ENCODE results near the gene ATM. TPM values are rescaled to one million over a fixed set of nuclear protein-coding genes. Genes with fewer than 3 reads are reported as not detected.
"Not testable (repeated sequence)": the region's sequence is repeated elsewhere in the genome, so short reads cannot be mapped to it uniquely, and the experiment has no call there.

The ATM gene
- total RNA-seq, 1 donor from 2014 or later, result 91.3 TPM

DNA sequence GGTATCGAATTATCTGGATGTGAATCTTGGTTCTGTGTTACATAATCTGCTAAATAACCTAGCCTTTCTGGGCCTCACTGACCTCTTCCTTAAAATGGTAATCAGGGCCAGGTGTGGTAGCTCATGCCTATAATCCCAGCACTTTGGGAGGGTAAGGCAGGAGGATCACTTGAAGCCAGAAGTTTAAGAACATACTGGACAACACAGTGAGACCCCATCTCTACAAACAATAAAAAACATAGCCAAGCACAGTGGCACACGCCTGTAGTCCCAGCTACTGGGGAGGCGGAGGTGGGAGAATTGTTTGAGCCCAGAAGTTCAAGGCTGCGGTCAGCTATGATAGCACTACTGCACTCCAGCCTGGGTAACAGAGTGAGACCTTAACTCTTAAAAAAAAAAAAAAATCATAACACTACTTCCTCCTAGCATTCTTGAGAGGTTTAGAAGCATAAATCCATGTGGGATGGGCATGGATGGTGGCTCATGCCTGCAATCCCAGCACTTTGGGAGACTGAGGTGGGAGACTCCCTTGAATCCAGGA, 171.9 kb downstream of the ATM start:
- H3K27ac ChIP-seq, result no peak overlapping the region
- no peaks in the 10 kb centered on the region for H3K9me3 ChIP-seq
- TF ChIP-seq, protein P1, sequence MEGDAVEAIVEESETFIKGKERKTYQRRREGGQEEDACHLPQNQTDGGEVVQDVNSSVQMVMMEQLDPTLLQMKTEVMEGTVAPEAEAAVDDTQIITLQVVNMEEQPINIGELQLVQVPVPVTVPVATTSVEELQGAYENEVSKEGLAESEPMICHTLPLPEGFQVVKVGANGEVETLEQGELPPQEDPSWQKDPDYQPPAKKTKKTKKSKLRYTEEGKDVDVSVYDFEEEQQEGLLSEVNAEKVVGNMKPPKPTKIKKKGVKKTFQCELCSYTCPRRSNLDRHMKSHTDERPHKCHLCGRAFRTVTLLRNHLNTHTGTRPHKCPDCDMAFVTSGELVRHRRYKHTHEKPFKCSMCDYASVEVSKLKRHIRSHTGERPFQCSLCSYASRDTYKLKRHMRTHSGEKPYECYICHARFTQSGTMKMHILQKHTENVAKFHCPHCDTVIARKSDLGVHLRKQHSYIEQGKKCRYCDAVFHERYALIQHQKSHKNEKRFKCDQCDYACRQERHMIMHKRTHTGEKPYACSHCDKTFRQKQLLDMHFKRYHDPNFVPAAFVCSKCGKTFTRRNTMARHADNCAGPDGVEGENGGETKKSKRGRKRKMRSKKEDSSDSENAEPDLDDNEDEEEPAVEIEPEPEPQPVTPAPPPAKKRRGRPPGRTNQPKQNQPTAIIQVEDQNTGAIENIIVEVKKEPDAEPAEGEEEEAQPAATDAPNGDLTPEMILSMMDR (IDR thresholded peaks at IDR 0.05), result no peak
- H3K36me3 ChIP-seq, result no peaks in the 10 kb centered on the region
- intact Hi-C loops (cut with DNase I), result no loop called here
- no peaks in the 10 kb centered on the region for H3K4me1 ChIP-seq
- no peak for ATAC-seq
- H3K27me3 ChIP-seq (ENCODE audit: low read depth), result no peaks in the 10 kb centered on the region
- DNase-seq, result no peak
- no peak overlapping the region for H3K4me3 ChIP-seq

DNA sequence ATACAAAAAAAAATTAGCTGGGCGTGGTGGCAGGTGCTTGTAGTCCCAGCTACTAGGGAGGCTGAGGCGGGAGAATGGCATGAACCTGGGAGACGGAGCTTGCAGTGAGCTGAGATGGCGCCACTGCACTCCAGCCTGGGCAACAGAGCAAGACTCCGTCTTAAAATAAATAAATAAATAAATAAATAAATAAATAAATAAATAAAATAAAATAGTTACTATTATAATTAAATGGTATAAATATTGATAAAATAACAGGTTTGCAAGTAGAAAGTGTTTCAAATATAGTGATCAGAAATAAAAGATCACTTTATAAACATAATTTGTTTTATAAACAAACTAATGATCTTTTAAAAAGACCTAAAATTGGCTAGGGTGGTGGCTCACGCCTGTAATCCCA, 173.8 kb downstream of the ATM start:
- intact Hi-C loops (cut with DNase I); H3K4me1 ChIP-seq; H3K36me3 ChIP-seq; DNase-seq; H3K27ac ChIP-seq; H3K4me3 ChIP-seq; H3K9me3 ChIP-seq; H3K27me3 ChIP-seq (ENCODE audit: low read depth); ATAC-seq: not testable (repeated sequence)

DNA sequence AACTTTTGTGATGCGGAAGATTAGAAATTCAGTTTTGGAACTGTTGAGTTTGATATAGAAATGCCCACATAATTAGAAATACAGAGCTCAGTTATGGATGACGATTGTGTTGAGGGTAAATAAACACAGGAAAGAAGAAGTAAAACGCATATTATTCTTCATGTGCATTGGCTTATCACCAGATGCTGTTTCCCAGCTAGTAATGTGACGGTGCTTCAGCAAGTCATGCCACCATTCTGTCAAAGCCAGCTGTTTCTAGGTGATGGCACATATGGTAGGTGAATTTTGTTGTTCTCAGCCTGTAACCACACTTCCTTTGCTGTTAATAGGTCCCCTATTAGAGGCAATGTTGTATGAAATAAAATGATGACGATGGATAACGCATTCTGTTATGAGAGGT, 175.6 kb downstream of the ATM start:
- ATAC-seq (no peak), DNase-seq (no peak)
- intact Hi-C loops (cut with DNase I), result no loop called here
- Histone ChIP-seq H3K4me1 (no peaks in the 10 kb centered on the region), H3K27me3 (ENCODE audit: low read depth) (no peaks in the 10 kb centered on the region), H3K36me3 (no peaks in the 10 kb centered on the region), H3K27ac (no peak overlapping the region), H3K9me3 (no peaks in the 10 kb centered on the region), H3K4me3 (no peak overlapping the region)
- TF ChIP-seq, protein P1 (IDR thresholded peaks at IDR 0.05), result no peak

DNA sequence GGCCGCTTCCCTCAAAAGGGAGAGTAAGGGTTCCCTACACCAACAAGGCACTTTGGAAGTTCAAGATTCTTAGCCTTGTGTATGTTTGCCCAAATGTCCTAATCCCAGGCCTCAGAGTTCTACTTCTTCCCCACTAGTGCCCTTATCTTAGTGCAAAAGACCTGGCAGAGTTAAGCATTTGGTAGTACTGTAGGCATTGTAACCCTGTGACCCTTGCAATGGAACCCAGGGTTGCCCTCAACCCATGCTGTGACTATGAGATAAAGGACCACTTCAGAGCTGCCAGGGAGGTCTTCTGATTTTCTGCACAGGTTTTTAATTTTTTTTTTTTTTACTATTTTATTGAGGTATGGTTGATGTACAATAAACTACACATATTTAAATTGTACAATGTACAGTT, 179.4 kb downstream of the ATM start:
- TF ChIP-seq, protein P1 (IDR thresholded peaks at IDR 0.05), result no peak
- Histone ChIP-seq H3K36me3 (no peaks in the 10 kb centered on the region), H3K27ac (no peak overlapping the region), H3K4me3 (no peak overlapping the region), H3K9me3 (no peaks in the 10 kb centered on the region), H3K4me1 (no peaks in the 10 kb centered on the region), H3K27me3 (ENCODE audit: low read depth) (no peaks in the 10 kb centered on the region)
- intact Hi-C loops (cut with DNase I), result no loop called here
- DNase-seq, result no peak
- ATAC-seq, result no peak

DNA sequence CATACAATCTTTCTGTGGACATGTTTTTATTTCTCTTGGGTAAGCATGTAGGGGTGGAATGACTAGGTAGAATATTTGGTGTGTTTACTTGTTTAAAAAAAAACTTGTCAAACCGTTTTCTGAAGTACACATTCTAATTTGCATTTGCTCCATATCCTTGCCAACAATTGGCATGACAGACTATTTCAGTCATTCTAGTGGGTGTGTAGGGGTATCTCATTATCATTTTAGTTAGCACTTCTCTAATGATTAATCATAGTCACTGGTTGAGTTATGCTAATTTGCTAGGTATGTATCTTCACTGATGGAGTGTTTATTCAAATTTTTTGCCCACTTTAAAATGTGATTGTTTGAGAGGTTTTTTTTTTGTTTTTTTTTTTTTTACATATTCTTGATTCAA, 180.2 kb downstream of the ATM start:
- no peaks in the 10 kb centered on the region for H3K27me3 ChIP-seq (ENCODE audit: low read depth)
- H3K36me3 ChIP-seq, result no peaks in the 10 kb centered on the region
- H3K4me3 ChIP-seq, result no peak overlapping the region
- no peaks in the 10 kb centered on the region for H3K4me1 ChIP-seq
- intact Hi-C loops (cut with DNase I), result no loop called here
- TF ChIP-seq, protein P1 (IDR thresholded peaks at IDR 0.05), result no peak
- DNase-seq, result no peak
- H3K9me3 ChIP-seq, result no peaks in the 10 kb centered on the region
- ATAC-seq, result no peak
- H3K27ac ChIP-seq, result no peak overlapping the region

GRCh38 chr11:108405706-108406105, 182.8 kb downstream of the ATM start:
- intact Hi-C loops (cut with DNase I), result no loop called here
- H3K36me3 ChIP-seq, result no peaks in the 10 kb centered on the region
- H3K4me3 ChIP-seq, result no peak overlapping the region
- DNase-seq (no peak), ATAC-seq (no peak)
- no peaks in the 10 kb centered on the region for H3K4me1 ChIP-seq
- H3K27me3 ChIP-seq (ENCODE audit: low read depth), result no peaks in the 10 kb centered on the region
- no peak overlapping the region for H3K27ac ChIP-seq
- TF ChIP-seq, protein P1 (IDR thresholded peaks at IDR 0.05), result no peak
- no peaks in the 10 kb centered on the region for H3K9me3 ChIP-seq
